ENCODE data around the gene LAMA1.

Gene LAMA1

GRCh38 chr18:7049951-7050350 is 67.6 kb downstream of the LAMA1 start:
- DNase-seq, result no peak
- no peak for ATAC-seq

- ATAC-seq (no peak), DNase-seq (no peak)
Measured at GRCh38 chr18:7048081-7048480, 69.5 kb downstream of the LAMA1 start.

- DNase-seq, result no peak
- ATAC-seq, result no peak
Measured at GRCh38 chr18:7047336-7047735, 70.3 kb downstream of the LAMA1 start.

GRCh38 chr18:7038330-7038851 is 79.2 kb downstream of the LAMA1 start:
- DNase-seq (peak; percentile 9), ATAC-seq (peak; percentile 40)

GRCh38 chr18:7037470-7037869 is 80.1 kb downstream of the LAMA1 start:
- ATAC-seq (no peak), DNase-seq (no peak)

- ATAC-seq (no peak), DNase-seq (no peak)
Measured at GRCh38 chr18:7035807-7036206, 81.8 kb downstream of the LAMA1 start.

GRCh38 chr18:7034924-7035323 is 82.7 kb downstream of the LAMA1 start:
- ATAC-seq, result no peak
- no peak for DNase-seq

- DNase-seq (no peak), ATAC-seq (no peak)
Measured at GRCh38 chr18:7032537-7032936, 85.1 kb downstream of the LAMA1 start.

GRCh38 chr18:7028625-7029024 is 89.0 kb downstream of the LAMA1 start:
- no peak for DNase-seq
- ATAC-seq, result no peak

- ATAC-seq (peak; percentile 41), DNase-seq (no peak)
Measured at GRCh38 chr18:7025194-7025593, 92.4 kb downstream of the LAMA1 start.

- ATAC-seq, result no peak
- no peak for DNase-seq
Measured at GRCh38 chr18:7023581-7023980, 94.0 kb downstream of the LAMA1 start.

GRCh38 chr18:7023063-7023580 is 94.5 kb downstream of the LAMA1 start:
- DNase-seq (no peak), ATAC-seq (no peak)

- no peak for DNase-seq
- ATAC-seq, result no peak
Measured at GRCh38 chr18:7021994-7022840, 95.4 kb downstream of the LAMA1 start.

- no peak for ATAC-seq
Measured at GRCh38 chr18:7020995-7021777, 96.4 kb downstream of the LAMA1 start.

GRCh38 chr18:7017013-7017412 is 100.6 kb downstream of the LAMA1 start:
- DNase-seq (no peak), ATAC-seq (no peak)

More at GRCh38 chr18:7020995-7021777, 96.4 kb downstream of the LAMA1 start:
- DNase-seq, result no peak

GRCh38 chr18:7011142-7011541 is 106.5 kb downstream of the LAMA1 start:
- DNase-seq, result no peak

GRCh38 chr18:7004009-7004408 is 113.6 kb downstream of the LAMA1 start:
- no peak for ATAC-seq
- DNase-seq, result no peak

More at GRCh38 chr18:7011142-7011541, 106.5 kb downstream of the LAMA1 start:
- ATAC-seq, result no peak

- ATAC-seq, result no peak
- no peak for DNase-seq
Measured at GRCh38 chr18:7002107-7002506, 115.5 kb downstream of the LAMA1 start.

GRCh38 chr18:7000484-7001096 is 117.0 kb downstream of the LAMA1 start:
- no peak for DNase-seq

GRCh38 chr18:6997808-6998207 is 119.8 kb downstream of the LAMA1 start:
- ATAC-seq, result no peak
- DNase-seq, result no peak

More at GRCh38 chr18:7000484-7001096, 117.0 kb downstream of the LAMA1 start:
- ATAC-seq, result no peak

GRCh38 chr18:6994771-6995430 is 122.7 kb downstream of the LAMA1 start:
- ATAC-seq (no peak), DNase-seq (no peak)

All from stimulated activated naive CD8-positive, alpha-beta T cell treated with anti-CD3 and anti-CD28 coated beads, Interleukin-15, Interleukin-2, amounts not matched to agents 100 U/mL and 50 U/mL, for 24 hours (primary cell).